WTC11 (cell line): Measurements from ENCODE around the gene TP63. TPM values are rescaled to one million over a fixed set of nuclear protein-coding genes. Genes with fewer than 3 reads are reported as not detected.

Experiments used
- ATAC-seq: fragments of 200-7000 bp; cut with Tn5 transposase; 2 replicates; pipeline ENCODE4 v1.10.0; 2021; ENCODE audit warnings: mild to moderate bottlenecking, moderate library complexity
- CTCF ChIA-PET: fragments of 300-600 bp; sonication (Branson Sonifier 250); formaldehyde crosslinking; loops from one replicate; lab custom pipeline; 2021; ENCODE audit warnings: antibody characterized with exemption; lab: Charles Lee
- POLR2A ChIA-PET: fragments of 350-600 bp; sonication (Branson Sonifier 250); formaldehyde crosslinking; loops from one replicate; lab custom pipeline; 2021; ENCODE audit warnings: antibody characterized with exemption; lab: Charles Lee
- DNase-seq: peaks from one replicate; pipeline ENCODE4 v3.0.0; 2021; ENCODE audit warnings: low spot score
- H3K27ac Mint-ChIP-seq: 2 replicates; pipeline ENCODE4 v1.8.0; 2021; ENCODE audit warnings: mixed read lengths
- H3K27me3 Mint-ChIP-seq: 2 replicates; pipeline ENCODE4 v1.8.0; 2021; ENCODE audit warnings: low read depth, mild to moderate bottlenecking, moderate library complexity, mixed read lengths
- H3K36me3 Mint-ChIP-seq: 2 replicates; pipeline ENCODE4 v1.8.0; 2021; ENCODE audit warnings: mixed read lengths
- H3K4me1 Mint-ChIP-seq: 2 replicates; pipeline ENCODE4 v1.8.0; 2022; ENCODE audit warnings: mixed read lengths
- H3K4me3 Mint-ChIP-seq: 2 replicates; pipeline ENCODE4 v1.8.0; 2021; ENCODE audit warnings: mild to moderate bottlenecking, moderate library complexity, mixed read lengths
- H3K9me3 Mint-ChIP-seq: 2 replicates; pipeline ENCODE4 v1.8.0; 2021; ENCODE audit warnings: mixed read lengths
- CBFB ChIP-seq: sonication (generic); formaldehyde crosslinking; IDR thresholded peaks from 2 replicates; pipeline ENCODE4 v1.8.1; 2022; ENCODE audit warnings: mild to moderate bottlenecking, low read depth, missing genetic modification reagents
- FOXJ3 ChIP-seq: sonication (generic); formaldehyde crosslinking; IDR thresholded peaks from 2 replicates; pipeline ENCODE4 v1.9.0; 2021; ENCODE audit warnings: missing genetic modification reagents, mild to moderate bottlenecking, borderline replicate concordance
- KAT7 ChIP-seq: sonication (generic); formaldehyde crosslinking; IDR thresholded peaks from 2 replicates; pipeline ENCODE4 v1.8.1; 2023; ENCODE audit warnings: missing genetic modification reagents, mild to moderate bottlenecking, borderline replicate concordance
- NFE2L1 ChIP-seq: sonication (generic); formaldehyde crosslinking; IDR thresholded peaks from 2 replicates; pipeline ENCODE4 v1.8.1; 2023; ENCODE audit warnings: missing genetic modification reagents
- NR3C1 ChIP-seq: sonication (generic); formaldehyde crosslinking; conservative IDR thresholded peaks from 2 replicates; pipeline ENCODE4 v1.8.1; 2023; ENCODE audit warnings: low read depth, mild to moderate bottlenecking, missing genetic modification reagents
- SMAD4 ChIP-seq: sonication (generic); formaldehyde crosslinking; IDR thresholded peaks from 2 replicates; pipeline ENCODE4 v1.8.0; 2022; ENCODE audit warnings: mild to moderate bottlenecking, missing genetic modification reagents
- TEAD4 ChIP-seq: sonication (generic); formaldehyde crosslinking; IDR thresholded peaks from 2 replicates; pipeline ENCODE4 v1.8.0; 2022; ENCODE audit warnings: mild to moderate bottlenecking, missing genetic modification reagents
- total RNA-seq: library from RNA; stranded (reverse); gene quantifications from 3 replicates; pipeline ENCODE4 v1.2.3, GENCODE V29; 2021
- TF ChIP-seq, protein P1 (sequence below): fragments of 200-600 bp; IDR thresholded peaks from 2 replicates; pipeline ENCODE4 v1.8.0; 2022; ENCODE audit warnings: antibody characterized with exemption
- TF ChIP-seq, protein P2 (sequence below): sonication (generic); formaldehyde crosslinking; IDR thresholded peaks from 2 replicates; pipeline ENCODE4 v1.8.1; 2023; ENCODE audit warnings: mild to moderate bottlenecking, missing genetic modification reagents
- TF ChIP-seq, protein P3 (sequence below): sonication (generic); formaldehyde crosslinking; IDR thresholded peaks from 2 replicates; pipeline ENCODE4 v1.8.0; 2022; ENCODE audit warnings: mild to moderate bottlenecking, missing genetic modification reagents
- TF ChIP-seq, protein P4 (sequence below): sonication (generic); formaldehyde crosslinking; IDR thresholded peaks from 2 replicates; pipeline ENCODE4 v1.8.1; 2022; ENCODE audit warnings: missing genetic modification reagents, borderline replicate concordance
- TF ChIP-seq, protein P5 (sequence below): fragments of 250-450 bp; sonication (Bioruptor Pico); IDR thresholded peaks from 2 replicates; pipeline ENCODE4 v2.1.2; 2022; ENCODE audit warnings: mild to moderate bottlenecking, moderate library complexity
- TF ChIP-seq, protein P6 (sequence below): sonication (generic); formaldehyde crosslinking; IDR thresholded peaks from 2 replicates; pipeline ENCODE4 v1.8.0; 2023; ENCODE audit warnings: missing genetic modification reagents, mild to moderate bottlenecking, borderline replicate concordance

Gene TP63
- total RNA-seq, 1 experiment from 2014 or later = 0.09 TPM

DNA sequence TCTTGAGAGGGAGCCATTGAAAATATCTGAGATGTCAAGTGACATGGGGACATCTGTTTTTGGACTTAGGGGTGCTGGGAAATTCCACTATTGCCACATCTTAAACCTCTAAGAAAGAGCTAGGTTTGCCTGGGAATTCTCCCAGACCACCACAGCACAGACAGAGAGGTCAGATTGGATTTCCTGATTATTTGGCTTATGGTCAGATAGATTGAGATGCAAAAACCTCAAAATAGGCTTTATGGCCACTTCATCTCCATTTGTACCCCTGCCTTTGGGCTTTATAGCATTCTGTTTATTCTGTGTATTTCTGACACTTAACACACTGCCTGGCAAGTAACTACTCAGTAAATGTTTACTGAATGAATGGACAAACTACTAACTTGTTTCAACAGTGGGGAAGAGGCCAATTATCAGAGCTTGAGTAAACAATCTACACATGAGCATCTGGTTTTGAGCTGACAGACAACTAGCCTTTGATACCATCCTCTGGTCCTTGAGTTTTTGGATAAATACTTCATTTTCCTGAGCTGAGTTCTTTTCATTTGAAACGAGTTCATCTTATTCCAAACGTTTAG lies 81.8 kb downstream of the TP63 start:
- POLR2A ChIA-PET = no interaction called here
- CTCF ChIA-PET = interaction anchor here (1.2 kb wide), 1 partner anchor 441 kb away, joined by 4 read pairs; no protein-coding TSS in a partner anchor
- Mint-ChIP-seq H3K27me3 (no peaks in the 10 kb centered on the region), H3K27ac (no peak overlapping the region), H3K4me1 (peaks cover 5% of the 10 kb centered on the region), H3K9me3 (no peaks in the 10 kb centered on the region), H3K36me3 (no peaks in the 10 kb centered on the region), H3K4me3 (no peak overlapping the region)
- ATAC-seq (no peak), DNase-seq (no peak)
- TF ChIP-seq TEAD4 (CRISPR knock-in tag) = no peak
- TF ChIP-seq, protein P1, sequence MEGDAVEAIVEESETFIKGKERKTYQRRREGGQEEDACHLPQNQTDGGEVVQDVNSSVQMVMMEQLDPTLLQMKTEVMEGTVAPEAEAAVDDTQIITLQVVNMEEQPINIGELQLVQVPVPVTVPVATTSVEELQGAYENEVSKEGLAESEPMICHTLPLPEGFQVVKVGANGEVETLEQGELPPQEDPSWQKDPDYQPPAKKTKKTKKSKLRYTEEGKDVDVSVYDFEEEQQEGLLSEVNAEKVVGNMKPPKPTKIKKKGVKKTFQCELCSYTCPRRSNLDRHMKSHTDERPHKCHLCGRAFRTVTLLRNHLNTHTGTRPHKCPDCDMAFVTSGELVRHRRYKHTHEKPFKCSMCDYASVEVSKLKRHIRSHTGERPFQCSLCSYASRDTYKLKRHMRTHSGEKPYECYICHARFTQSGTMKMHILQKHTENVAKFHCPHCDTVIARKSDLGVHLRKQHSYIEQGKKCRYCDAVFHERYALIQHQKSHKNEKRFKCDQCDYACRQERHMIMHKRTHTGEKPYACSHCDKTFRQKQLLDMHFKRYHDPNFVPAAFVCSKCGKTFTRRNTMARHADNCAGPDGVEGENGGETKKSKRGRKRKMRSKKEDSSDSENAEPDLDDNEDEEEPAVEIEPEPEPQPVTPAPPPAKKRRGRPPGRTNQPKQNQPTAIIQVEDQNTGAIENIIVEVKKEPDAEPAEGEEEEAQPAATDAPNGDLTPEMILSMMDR = no peak
- TF ChIP-seq, protein P2, sequence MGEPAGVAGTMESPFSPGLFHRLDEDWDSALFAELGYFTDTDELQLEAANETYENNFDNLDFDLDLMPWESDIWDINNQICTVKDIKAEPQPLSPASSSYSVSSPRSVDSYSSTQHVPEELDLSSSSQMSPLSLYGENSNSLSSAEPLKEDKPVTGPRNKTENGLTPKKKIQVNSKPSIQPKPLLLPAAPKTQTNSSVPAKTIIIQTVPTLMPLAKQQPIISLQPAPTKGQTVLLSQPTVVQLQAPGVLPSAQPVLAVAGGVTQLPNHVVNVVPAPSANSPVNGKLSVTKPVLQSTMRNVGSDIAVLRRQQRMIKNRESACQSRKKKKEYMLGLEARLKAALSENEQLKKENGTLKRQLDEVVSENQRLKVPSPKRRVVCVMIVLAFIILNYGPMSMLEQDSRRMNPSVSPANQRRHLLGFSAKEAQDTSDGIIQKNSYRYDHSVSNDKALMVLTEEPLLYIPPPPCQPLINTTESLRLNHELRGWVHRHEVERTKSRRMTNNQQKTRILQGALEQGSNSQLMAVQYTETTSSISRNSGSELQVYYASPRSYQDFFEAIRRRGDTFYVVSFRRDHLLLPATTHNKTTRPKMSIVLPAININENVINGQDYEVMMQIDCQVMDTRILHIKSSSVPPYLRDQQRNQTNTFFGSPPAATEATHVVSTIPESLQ = no peak
- TF ChIP-seq, protein P3, sequence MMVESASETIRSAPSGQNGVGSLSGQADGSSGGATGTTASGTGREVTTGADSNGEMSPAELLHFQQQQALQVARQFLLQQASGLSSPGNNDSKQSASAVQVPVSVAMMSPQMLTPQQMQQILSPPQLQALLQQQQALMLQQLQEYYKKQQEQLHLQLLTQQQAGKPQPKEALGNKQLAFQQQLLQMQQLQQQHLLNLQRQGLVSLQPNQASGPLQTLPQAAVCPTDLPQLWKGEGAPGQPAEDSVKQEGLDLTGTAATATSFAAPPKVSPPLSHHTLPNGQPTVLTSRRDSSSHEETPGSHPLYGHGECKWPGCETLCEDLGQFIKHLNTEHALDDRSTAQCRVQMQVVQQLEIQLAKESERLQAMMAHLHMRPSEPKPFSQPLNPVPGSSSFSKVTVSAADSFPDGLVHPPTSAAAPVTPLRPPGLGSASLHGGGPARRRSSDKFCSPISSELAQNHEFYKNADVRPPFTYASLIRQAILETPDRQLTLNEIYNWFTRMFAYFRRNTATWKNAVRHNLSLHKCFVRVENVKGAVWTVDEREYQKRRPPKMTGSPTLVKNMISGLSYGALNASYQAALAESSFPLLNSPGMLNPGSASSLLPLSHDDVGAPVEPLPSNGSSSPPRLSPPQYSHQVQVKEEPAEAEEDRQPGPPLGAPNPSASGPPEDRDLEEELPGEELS (CRISPR knock-in tag) = no peak
- no peak for TF ChIP-seq KAT7 (CRISPR knock-in tag)
- TF ChIP-seq SMAD4 (CRISPR knock-in tag) = no peak
- TF ChIP-seq, protein P4, sequence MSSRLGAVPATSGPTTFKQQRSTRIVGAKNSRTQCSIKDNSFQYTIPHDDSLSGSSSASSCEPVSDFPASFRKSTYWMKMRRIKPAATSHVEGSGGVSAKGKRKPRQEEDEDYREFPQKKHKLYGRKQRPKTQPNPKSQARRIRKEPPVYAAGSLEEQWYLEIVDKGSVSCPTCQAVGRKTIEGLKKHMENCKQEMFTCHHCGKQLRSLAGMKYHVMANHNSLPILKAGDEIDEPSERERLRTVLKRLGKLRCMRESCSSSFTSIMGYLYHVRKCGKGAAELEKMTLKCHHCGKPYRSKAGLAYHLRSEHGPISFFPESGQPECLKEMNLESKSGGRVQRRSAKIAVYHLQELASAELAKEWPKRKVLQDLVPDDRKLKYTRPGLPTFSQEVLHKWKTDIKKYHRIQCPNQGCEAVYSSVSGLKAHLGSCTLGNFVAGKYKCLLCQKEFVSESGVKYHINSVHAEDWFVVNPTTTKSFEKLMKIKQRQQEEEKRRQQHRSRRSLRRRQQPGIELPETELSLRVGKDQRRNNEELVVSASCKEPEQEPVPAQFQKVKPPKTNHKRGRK = no peak
- TF ChIP-seq NFE2L1 (CRISPR knock-in tag) = no peak
- no peak for TF ChIP-seq NR3C1
- no peak for TF ChIP-seq FOXJ3 (CRISPR knock-in tag)
- TF ChIP-seq, protein P5, sequence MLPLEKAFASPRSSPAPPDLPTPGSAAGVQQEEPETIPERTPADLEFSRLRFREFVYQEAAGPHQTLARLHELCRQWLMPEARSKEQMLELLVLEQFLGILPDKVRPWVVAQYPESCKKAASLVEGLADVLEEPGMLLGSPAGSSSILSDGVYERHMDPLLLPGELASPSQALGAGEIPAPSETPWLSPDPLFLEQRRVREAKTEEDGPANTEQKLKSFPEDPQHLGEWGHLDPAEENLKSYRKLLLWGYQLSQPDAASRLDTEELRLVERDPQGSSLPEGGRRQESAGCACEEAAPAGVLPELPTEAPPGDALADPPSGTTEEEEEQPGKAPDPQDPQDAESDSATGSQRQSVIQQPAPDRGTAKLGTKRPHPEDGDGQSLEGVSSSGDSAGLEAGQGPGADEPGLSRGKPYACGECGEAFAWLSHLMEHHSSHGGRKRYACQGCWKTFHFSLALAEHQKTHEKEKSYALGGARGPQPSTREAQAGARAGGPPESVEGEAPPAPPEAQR (CRISPR knock-in tag) = no peak
- no peak for TF ChIP-seq CBFB (CRISPR knock-in tag)
- TF ChIP-seq, protein P6, sequence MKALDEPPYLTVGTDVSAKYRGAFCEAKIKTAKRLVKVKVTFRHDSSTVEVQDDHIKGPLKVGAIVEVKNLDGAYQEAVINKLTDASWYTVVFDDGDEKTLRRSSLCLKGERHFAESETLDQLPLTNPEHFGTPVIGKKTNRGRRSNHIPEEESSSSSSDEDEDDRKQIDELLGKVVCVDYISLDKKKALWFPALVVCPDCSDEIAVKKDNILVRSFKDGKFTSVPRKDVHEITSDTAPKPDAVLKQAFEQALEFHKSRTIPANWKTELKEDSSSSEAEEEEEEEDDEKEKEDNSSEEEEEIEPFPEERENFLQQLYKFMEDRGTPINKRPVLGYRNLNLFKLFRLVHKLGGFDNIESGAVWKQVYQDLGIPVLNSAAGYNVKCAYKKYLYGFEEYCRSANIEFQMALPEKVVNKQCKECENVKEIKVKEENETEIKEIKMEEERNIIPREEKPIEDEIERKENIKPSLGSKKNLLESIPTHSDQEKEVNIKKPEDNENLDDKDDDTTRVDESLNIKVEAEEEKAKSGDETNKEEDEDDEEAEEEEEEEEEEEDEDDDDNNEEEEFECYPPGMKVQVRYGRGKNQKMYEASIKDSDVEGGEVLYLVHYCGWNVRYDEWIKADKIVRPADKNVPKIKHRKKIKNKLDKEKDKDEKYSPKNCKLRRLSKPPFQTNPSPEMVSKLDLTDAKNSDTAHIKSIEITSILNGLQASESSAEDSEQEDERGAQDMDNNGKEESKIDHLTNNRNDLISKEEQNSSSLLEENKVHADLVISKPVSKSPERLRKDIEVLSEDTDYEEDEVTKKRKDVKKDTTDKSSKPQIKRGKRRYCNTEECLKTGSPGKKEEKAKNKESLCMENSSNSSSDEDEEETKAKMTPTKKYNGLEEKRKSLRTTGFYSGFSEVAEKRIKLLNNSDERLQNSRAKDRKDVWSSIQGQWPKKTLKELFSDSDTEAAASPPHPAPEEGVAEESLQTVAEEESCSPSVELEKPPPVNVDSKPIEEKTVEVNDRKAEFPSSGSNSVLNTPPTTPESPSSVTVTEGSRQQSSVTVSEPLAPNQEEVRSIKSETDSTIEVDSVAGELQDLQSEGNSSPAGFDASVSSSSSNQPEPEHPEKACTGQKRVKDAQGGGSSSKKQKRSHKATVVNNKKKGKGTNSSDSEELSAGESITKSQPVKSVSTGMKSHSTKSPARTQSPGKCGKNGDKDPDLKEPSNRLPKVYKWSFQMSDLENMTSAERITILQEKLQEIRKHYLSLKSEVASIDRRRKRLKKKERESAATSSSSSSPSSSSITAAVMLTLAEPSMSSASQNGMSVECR (CRISPR knock-in tag) = no peak
